ENCODE measurements around the gene MCU. TPM values are rescaled to one million over a fixed set of nuclear protein-coding genes. Genes with fewer than 3 reads are reported as not detected.

The MCU gene
- total RNA-seq, 1 experiment from 2014 or later = 26.8 TPM

- ATAC-seq (no peak), DNase-seq (ENCODE audit: low read depth, low spot score) (no peak)
- H3K27me3 ChIP-seq (ENCODE audit: insufficient read depth, low read length) = no peaks in the 10 kb centered on the region
- peaks cover 6 to 16% of the 10 kb centered on the region in 2 experiments; a peak in 3 of 4 replicates for H3K4me1 ChIP-seq (ENCODE audit: control insufficient read depth in 1 of 2, insufficient read depth in 2 of 2, low read length in 2 of 2)
- no peaks in the 10 kb centered on the region for H3K9me2 ChIP-seq (ENCODE audit: insufficient read depth)
- TF ChIP-seq YY1 (IDR thresholded peaks at IDR 0.05; ENCODE audit: extremely low read depth, insufficient replicate concordance, low read depth, low read length) (no peak), CTCF (IDR thresholded peaks at IDR 0.05 in 2 of 3, conservative IDR thresholded peaks at IDR 0.05 in 1 of 3; ENCODE audit: borderline replicate concordance in 1 of 3, insufficient read depth in 1 of 3, low read depth in 2 of 3, low read length in 2 of 3) (no peak), SIN3A (IDR thresholded peaks at IDR 0.05; ENCODE audit: low read depth) (no peak), CBX3 (IDR thresholded peaks at IDR 0.05; ENCODE audit: low read depth) (no peak), ZNF274 (IDR thresholded peaks at IDR 0.05; ENCODE audit: low read depth, low read length) (no peak)
- ChIA-PET CTCF (no interaction called here), RAD21 (ENCODE audit: low non-redundant PET in 1 of 2, low total read pairs in 2 of 2, uncharacterized antibody in 2 of 2, unreplicated experiment in 2 of 2) (no interaction called here), POLR2A (interaction anchor here (1.4 kb wide), 1 partner anchor 15 kb away, joined by 3 read pairs; no protein-coding TSS in a partner anchor)
- no peak overlapping the region for H2AFZ ChIP-seq (ENCODE audit: low read depth, low read length, poor library complexity, severe bottlenecking)
- intact Hi-C loops (cut with micrococcal nuclease) = no loop called here
- no peaks in the 10 kb centered on the region for H3K36me3 ChIP-seq (ENCODE audit: control insufficient read depth in 1 of 2, insufficient read depth in 2 of 2, low read length in 2 of 2)
- no peak overlapping the region for H3K4me2 ChIP-seq (ENCODE audit: low read length)
- no peaks in the 10 kb centered on the region for H4K20me1 ChIP-seq (ENCODE audit: insufficient read depth)
- H3K9ac ChIP-seq (ENCODE audit: low read length) = no peak overlapping the region
- H3K4me3 ChIP-seq (replicated peaks in 1 of 2; ENCODE audit: low read depth in 1 of 2, low read length in 2 of 2) = no peak overlapping the region
- H3K27ac ChIP-seq (ENCODE audit: low read depth, low read length) = no peak overlapping the region
- no peaks in the 10 kb centered on the region for H3K9me3 ChIP-seq (ENCODE audit: control insufficient read depth in 1 of 2, insufficient read depth in 1 of 2, low read depth in 1 of 2, low read length in 2 of 2)
- H3K79me2 ChIP-seq (ENCODE audit: insufficient read depth, low read length) = no peaks in the 10 kb centered on the region
- BruUV-seq (replicated peaks) = no TSS peak
These were observed 30.5 kb upstream of the MCU start for GRCh38 chr10:72661431-72661830.

GRCh38 chr10:72663971-72664370 is 28.0 kb upstream of the MCU start:
- Histone ChIP-seq H4K20me1 (ENCODE audit: insufficient read depth) (no peaks in the 10 kb centered on the region), H3K4me2 (ENCODE audit: low read length) (no peak overlapping the region), H3K36me3 (ENCODE audit: control insufficient read depth in 1 of 2, insufficient read depth in 2 of 2, low read length in 2 of 2) (no peaks in the 10 kb centered on the region), H2AFZ (ENCODE audit: low read depth, low read length, poor library complexity, severe bottlenecking) (peak overlapping the region; percentile 16), H3K9ac (ENCODE audit: low read length) (no peak overlapping the region), H3K27me3 (ENCODE audit: insufficient read depth, low read length) (no peaks in the 10 kb centered on the region), H3K79me2 (ENCODE audit: insufficient read depth, low read length) (no peaks in the 10 kb centered on the region), H3K9me3 (ENCODE audit: control insufficient read depth in 1 of 2, insufficient read depth in 1 of 2, low read depth in 1 of 2, low read length in 2 of 2) (no peaks in the 10 kb centered on the region), H3K9me2 (ENCODE audit: insufficient read depth) (no peaks in the 10 kb centered on the region), H3K4me3 (replicated peaks in 1 of 2; ENCODE audit: low read depth in 1 of 2, low read length in 2 of 2) (no peak overlapping the region), H3K4me1 (ENCODE audit: control insufficient read depth in 1 of 2, insufficient read depth in 2 of 2, low read length in 2 of 2) (peaks cover 6 to 16% of the 10 kb centered on the region in 2 experiments; a peak in 3 of 4 replicates), H3K27ac (ENCODE audit: low read depth, low read length) (no peak overlapping the region)
- RAD21 ChIA-PET (ENCODE audit: low non-redundant PET in 1 of 2, low total read pairs in 2 of 2, uncharacterized antibody in 2 of 2, unreplicated experiment in 2 of 2) = no interaction called here
- ATAC-seq (no peak), DNase-seq (ENCODE audit: low read depth, low spot score) (no peak)
- CTCF ChIA-PET = no interaction called here
- no TSS peak for BruUV-seq (replicated peaks)
- POLR2A ChIA-PET = no interaction called here
- intact Hi-C loops (cut with micrococcal nuclease) = no loop called here
- TF ChIP-seq CTCF (IDR thresholded peaks at IDR 0.05 in 2 of 3, conservative IDR thresholded peaks at IDR 0.05 in 1 of 3; ENCODE audit: borderline replicate concordance in 1 of 3, insufficient read depth in 1 of 3, low read depth in 2 of 3, low read length in 2 of 3) = no peak
- TF ChIP-seq RAD21 (IDR thresholded peaks at IDR 0.05; ENCODE audit: low read depth) = no peak
- no peak for TF ChIP-seq ZFX (IDR thresholded peaks at IDR 0.05)
- no peak for TF ChIP-seq SP1 (IDR thresholded peaks at IDR 0.05; ENCODE audit: low read depth)
- no peak for TF ChIP-seq POLR2AphosphoS5 (IDR thresholded peaks at IDR 0.05; ENCODE audit: low read depth, low read length)
- TF ChIP-seq ZBTB33 (IDR thresholded peaks at IDR 0.05; ENCODE audit: extremely low read depth, insufficient replicate concordance, low read length) = no peak
- TF ChIP-seq EZH2 (IDR thresholded peaks at IDR 0.05) = no peak
- TF ChIP-seq TCF7L2 (IDR thresholded peaks at IDR 0.05; ENCODE audit: borderline replicate concordance, extremely low read depth, insufficient read depth, insufficient read length) = no peak
- no peak for TF ChIP-seq FOSL1 (IDR thresholded peaks at IDR 0.05; ENCODE audit: low read depth)
- TF ChIP-seq EGR1 (IDR thresholded peaks at IDR 0.05; ENCODE audit: low read depth) = no peak
- TF ChIP-seq SRF (IDR thresholded peaks at IDR 0.05; ENCODE audit: low read depth) = no peak

Data from HCT116 (cell line).